SK-N-SH treated with all-trans-retinoic acid at 6 μM for 48 hours (cell line): Measurements from ENCODE around the gene TMEM238L.

ENCODE experiments used
- ATAC-seq: fragments of 200-7000 bp; cut with Tn5 transposase; 3 replicates; pipeline ENCODE4 v1.9.1; 2020; ENCODE audit warnings: mild to moderate bottlenecking, moderate library complexity
- BACH2 ChIP-seq: fragments of 250-450 bp; sonication (Bioruptor Pico); IDR thresholded peaks from 2 replicates; pipeline ENCODE4 v1.9.0; 2021; ENCODE audit warnings: mild to moderate bottlenecking, borderline replicate concordance
- ESRRG ChIP-seq: fragments of 250-450 bp; sonication (Bioruptor Pico); IDR thresholded peaks from 2 replicates; pipeline ENCODE4 v1.6.1; 2021; ENCODE audit warnings: mild to moderate bottlenecking
- GLIS3 ChIP-seq: fragments of 250-450 bp; sonication (Bioruptor Pico); IDR thresholded peaks from 2 replicates; pipeline ENCODE4 v1.5.0; 2020; ENCODE audit warnings: mild to moderate bottlenecking, moderate library complexity
- ISL1 ChIP-seq: fragments of 250-450 bp; sonication (Bioruptor Pico); IDR thresholded peaks from 2 replicates; pipeline ENCODE4 v2.1.2; 2022; ENCODE audit warnings: mild to moderate bottlenecking, moderate library complexity
- PPARA ChIP-seq: fragments of 250-450 bp; sonication (Bioruptor Pico); IDR thresholded peaks from 2 replicates; pipeline ENCODE4 v1.5.0; 2020; ENCODE audit warnings: mild to moderate bottlenecking, borderline replicate concordance
- RARB ChIP-seq: fragments of 250-450 bp; sonication (Bioruptor Pico); IDR thresholded peaks from 2 replicates; pipeline ENCODE4 v1.8.0; 2021; ENCODE audit warnings: mild to moderate bottlenecking, moderate library complexity
- SNAI2 ChIP-seq: fragments of 250-450 bp; sonication (Bioruptor Pico); IDR thresholded peaks from 2 replicates; pipeline ENCODE4 v1.5.0; 2020; ENCODE audit warnings: mild to moderate bottlenecking, moderate library complexity
- TCF4 ChIP-seq: fragments of 250-450 bp; sonication (Bioruptor Pico); IDR thresholded peaks from 2 replicates; pipeline ENCODE4 v1.8.0; 2021; ENCODE audit warnings: mild to moderate bottlenecking, moderate library complexity, borderline replicate concordance
- TOX ChIP-seq: fragments of 250-450 bp; sonication (Bioruptor Pico); IDR thresholded peaks from 2 replicates; pipeline ENCODE4 v1.8.0; 2021; ENCODE audit warnings: mild to moderate bottlenecking, moderate library complexity, borderline replicate concordance
- ZC3H10 ChIP-seq: fragments of 250-450 bp; sonication (Bioruptor Pico); IDR thresholded peaks from 2 replicates; pipeline ENCODE4 v1.5.1; 2021; ENCODE audit warnings: mild to moderate bottlenecking, moderate library complexity
- ZFP3 ChIP-seq: fragments of 250-450 bp; sonication (Bioruptor Pico); IDR thresholded peaks from 2 replicates; pipeline ENCODE4 v1.5.0; 2020; ENCODE audit warnings: mild to moderate bottlenecking, moderate library complexity
- ZNF565 ChIP-seq: fragments of 450-650 bp; formaldehyde crosslinking; conservative IDR thresholded peaks from 2 replicates; pipeline ENCODE4 v1.5.0; 2020; ENCODE audit warnings: low read depth, mild to moderate bottlenecking, moderate library complexity
- ZNF70 ChIP-seq: fragments of 450-650 bp; formaldehyde crosslinking; IDR thresholded peaks from 2 replicates; pipeline ENCODE4 v1.5.0; 2020; ENCODE audit warnings: mild to moderate bottlenecking, moderate library complexity
- ZNF8 ChIP-seq: fragments of 450-650 bp; formaldehyde crosslinking; IDR thresholded peaks from 2 replicates; pipeline ENCODE4 v1.5.0; 2020; ENCODE audit warnings: mild to moderate bottlenecking, moderate library complexity
- TF ChIP-seq, protein P1 (sequence below): fragments of 250-450 bp; sonication (Bioruptor Pico); IDR thresholded peaks from 2 replicates; pipeline ENCODE4 v1.5.0; 2020; ENCODE audit warnings: mild to moderate bottlenecking, moderate library complexity
- TF ChIP-seq, protein P2 (sequence below): fragments of 250-450 bp; sonication (Bioruptor Pico); IDR thresholded peaks from 2 replicates; pipeline ENCODE4 v1.5.1; 2020; ENCODE audit warnings: low read depth, mild to moderate bottlenecking, moderate library complexity
- TF ChIP-seq, protein P3 (sequence below): fragments of 250-450 bp; sonication (Bioruptor Pico); IDR thresholded peaks from 2 replicates; pipeline ENCODE4 v1.8.0; 2021; ENCODE audit warnings: low read depth, mild to moderate bottlenecking, moderate library complexity, borderline replicate concordance

Gene TMEM238L

DNA sequence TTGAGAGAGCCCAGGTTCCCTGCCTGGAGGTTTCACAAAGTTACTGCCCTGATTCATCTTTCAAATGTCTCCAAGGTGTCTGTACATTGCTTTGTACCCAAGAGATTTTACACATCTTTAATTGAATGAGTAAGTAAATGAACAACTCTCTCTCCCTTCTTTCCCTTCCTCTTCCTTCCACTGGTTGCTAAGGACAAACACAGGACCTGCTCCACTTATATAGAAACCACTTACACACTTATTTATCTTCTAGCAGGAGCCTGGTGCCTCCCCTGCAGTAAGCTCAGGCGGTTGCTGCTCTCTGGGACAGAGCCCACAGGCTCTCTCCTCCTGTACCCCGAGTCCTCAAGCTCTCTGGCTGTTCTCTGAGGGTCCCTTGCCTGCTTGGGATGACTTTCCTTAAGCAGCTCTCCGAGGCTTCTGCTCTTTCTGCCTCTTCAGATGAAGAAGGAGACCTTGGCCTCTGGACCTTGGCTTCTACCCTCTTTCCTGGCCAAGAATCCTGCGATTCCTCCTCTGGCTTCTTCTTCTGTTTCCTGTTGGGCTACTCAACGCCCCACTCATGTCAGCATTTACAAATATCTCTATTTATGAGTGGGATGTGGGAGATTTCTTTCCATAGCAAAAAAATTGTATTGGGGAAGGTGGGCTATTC lies 24.1 kb upstream of the TMEM238L start:
- no peak for ATAC-seq
- TF ChIP-seq ZC3H10 (CRISPR knock-in tag) (no peak), ZNF565 (no peak), GLIS3 (no peak), ZNF70 (CRISPR knock-in tag) (no peak), ZNF8 (CRISPR knock-in tag) (no peak), RARB (CRISPR knock-in tag) (no peak)
- TF ChIP-seq, protein P1, sequence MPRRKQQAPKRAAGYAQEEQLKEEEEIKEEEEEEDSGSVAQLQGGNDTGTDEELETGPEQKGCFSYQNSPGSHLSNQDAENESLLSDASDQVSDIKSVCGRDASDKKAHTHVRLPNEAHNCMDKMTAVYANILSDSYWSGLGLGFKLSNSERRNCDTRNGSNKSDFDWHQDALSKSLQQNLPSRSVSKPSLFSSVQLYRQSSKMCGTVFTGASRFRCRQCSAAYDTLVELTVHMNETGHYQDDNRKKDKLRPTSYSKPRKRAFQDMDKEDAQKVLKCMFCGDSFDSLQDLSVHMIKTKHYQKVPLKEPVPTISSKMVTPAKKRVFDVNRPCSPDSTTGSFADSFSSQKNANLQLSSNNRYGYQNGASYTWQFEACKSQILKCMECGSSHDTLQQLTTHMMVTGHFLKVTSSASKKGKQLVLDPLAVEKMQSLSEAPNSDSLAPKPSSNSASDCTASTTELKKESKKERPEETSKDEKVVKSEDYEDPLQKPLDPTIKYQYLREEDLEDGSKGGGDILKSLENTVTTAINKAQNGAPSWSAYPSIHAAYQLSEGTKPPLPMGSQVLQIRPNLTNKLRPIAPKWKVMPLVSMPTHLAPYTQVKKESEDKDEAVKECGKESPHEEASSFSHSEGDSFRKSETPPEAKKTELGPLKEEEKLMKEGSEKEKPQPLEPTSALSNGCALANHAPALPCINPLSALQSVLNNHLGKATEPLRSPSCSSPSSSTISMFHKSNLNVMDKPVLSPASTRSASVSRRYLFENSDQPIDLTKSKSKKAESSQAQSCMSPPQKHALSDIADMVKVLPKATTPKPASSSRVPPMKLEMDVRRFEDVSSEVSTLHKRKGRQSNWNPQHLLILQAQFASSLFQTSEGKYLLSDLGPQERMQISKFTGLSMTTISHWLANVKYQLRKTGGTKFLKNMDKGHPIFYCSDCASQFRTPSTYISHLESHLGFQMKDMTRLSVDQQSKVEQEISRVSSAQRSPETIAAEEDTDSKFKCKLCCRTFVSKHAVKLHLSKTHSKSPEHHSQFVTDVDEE, result no peak
- TF ChIP-seq, protein P2, sequence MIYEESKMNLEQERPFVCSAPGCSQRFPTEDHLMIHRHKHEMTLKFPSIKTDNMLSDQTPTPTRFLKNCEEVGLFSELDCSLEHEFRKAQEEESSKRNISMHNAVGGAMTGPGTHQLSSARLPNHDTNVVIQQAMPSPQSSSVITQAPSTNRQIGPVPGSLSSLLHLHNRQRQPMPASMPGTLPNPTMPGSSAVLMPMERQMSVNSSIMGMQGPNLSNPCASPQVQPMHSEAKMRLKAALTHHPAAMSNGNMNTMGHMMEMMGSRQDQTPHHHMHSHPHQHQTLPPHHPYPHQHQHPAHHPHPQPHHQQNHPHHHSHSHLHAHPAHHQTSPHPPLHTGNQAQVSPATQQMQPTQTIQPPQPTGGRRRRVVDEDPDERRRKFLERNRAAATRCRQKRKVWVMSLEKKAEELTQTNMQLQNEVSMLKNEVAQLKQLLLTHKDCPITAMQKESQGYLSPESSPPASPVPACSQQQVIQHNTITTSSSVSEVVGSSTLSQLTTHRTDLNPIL (CRISPR knock-in tag), result no peak
- TF ChIP-seq, protein P3, sequence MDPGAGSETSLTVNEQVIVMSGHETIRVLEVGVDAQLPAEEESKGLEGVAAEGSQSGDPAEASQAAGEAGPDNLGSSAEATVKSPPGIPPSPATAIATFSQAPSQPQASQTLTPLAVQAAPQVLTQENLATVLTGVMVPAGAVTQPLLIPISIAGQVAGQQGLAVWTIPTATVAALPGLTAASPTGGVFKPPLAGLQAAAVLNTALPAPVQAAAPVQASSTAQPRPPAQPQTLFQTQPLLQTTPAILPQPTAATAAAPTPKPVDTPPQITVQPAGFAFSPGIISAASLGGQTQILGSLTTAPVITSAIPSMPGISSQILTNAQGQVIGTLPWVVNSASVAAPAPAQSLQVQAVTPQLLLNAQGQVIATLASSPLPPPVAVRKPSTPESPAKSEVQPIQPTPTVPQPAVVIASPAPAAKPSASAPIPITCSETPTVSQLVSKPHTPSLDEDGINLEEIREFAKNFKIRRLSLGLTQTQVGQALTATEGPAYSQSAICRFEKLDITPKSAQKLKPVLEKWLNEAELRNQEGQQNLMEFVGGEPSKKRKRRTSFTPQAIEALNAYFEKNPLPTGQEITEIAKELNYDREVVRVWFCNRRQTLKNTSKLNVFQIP (CRISPR knock-in tag), result no peak

DNA sequence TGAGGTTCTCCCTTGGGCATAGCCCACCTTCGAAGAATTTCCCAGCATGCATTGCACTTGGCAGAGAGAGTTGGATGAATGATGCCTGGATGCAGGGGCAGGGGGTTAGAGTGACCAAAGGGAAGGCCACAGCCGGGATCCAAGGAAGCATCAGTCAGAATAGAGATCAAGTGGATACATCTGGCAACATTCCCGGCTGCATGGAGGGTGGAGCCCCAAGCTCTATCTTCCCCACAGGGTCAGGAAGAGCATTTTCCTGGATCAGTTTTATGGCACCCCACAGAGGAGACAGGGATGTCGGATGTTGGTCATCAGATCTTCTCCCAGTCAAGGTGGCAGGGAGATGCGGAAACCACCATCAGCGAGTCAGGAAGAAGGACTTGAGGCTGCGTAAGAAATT lies 21.0 kb upstream of the TMEM238L start:
- no peak for ATAC-seq
- TF ChIP-seq ZNF8 (CRISPR knock-in tag) (no peak), TOX (no peak), TCF4 (CRISPR knock-in tag) (no peak), BACH2 (CRISPR knock-in tag) (no peak), RARB (CRISPR knock-in tag) (no peak), SNAI2 (no peak), GLIS3 (no peak), ESRRG (CRISPR knock-in tag) (no peak), ZNF565 (no peak), ZC3H10 (CRISPR knock-in tag) (no peak), ZNF70 (CRISPR knock-in tag) (no peak)
- TF ChIP-seq, protein P2 (CRISPR knock-in tag), result no peak
- TF ChIP-seq, protein P1, result no peak
- TF ChIP-seq, protein P3 (CRISPR knock-in tag), result no peak

DNA sequence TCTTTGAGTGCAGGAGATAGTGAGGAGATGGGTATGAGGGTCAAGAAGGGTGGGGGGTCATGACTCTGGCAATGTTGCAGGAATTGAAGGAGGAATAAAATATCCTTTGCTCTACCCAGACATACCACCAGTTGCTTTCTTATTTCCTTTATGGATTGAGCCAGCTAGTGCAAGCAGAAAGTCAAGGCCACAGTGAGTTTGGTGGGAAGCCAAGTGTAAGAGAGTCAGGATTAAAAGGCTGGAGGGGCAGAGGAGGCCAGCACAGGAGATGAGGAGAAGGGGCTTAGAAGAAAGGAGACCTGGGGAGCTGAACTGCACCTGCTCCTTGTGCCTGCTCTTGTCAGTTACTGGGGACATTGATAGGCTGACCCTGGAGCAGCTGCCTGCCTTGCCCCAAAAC lies 17.9 kb upstream of the TMEM238L start:
- TF ChIP-seq ISL1 (CRISPR knock-in tag) (no peak), ZC3H10 (CRISPR knock-in tag) (no peak), ZFP3 (CRISPR knock-in tag) (no peak), TOX (no peak), ESRRG (CRISPR knock-in tag) (no peak), PPARA (CRISPR knock-in tag) (no peak), TCF4 (CRISPR knock-in tag) (no peak)
- TF ChIP-seq, protein P3 (CRISPR knock-in tag), result no peak
- TF ChIP-seq, protein P1, result no peak

More for the DNA sequence above, 17.9 kb upstream of the TMEM238L start:
- ATAC-seq, result no peak
